ENCODE data around the gene SMU1.
"Not testable (repeated sequence)": the region's sequence is repeated elsewhere in the genome, so short reads cannot be mapped to it uniquely, and the experiment has no call there.

The SMU1 gene

DNA sequence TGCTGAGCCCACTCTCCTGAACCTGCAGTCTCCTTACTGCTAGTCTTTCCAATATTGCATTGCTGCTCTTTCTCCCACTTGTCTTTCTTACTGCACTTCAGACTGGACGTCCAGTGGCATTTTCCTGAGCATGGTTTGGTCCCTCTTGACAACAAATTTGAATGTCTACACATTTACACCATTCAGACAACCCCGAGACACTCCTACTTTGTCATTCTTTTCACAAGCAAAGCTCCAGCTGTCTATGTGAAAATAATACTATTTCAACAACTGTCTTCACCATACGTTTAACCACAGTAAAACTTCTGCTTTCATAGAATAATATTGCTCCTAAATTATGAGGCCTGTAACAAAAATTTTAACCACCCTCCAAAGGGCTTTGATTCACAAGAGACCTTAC lies 64.6 kb downstream of the SMU1 start:
- DNase-seq: no peak

DNA sequence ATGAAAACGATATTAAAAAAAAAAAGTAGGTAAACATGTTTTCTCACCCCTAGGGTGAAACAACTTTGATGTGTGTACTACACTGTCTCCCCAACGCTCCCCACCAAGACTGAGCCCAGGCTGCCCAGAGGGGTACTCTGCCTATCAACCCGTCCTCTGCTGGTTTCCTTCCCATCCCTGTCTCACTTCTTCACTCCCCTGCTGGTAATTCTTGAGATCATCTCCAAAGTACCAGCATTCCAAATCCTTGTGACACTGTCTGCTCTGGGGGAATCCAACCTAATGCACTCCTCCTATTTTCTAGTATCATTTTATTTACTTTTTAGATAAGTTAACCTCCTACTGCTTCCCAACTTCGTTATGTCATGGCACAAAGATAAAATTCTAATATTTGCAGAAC lies 68.7 kb downstream of the SMU1 start:
- DNase-seq: no peak

DNA sequence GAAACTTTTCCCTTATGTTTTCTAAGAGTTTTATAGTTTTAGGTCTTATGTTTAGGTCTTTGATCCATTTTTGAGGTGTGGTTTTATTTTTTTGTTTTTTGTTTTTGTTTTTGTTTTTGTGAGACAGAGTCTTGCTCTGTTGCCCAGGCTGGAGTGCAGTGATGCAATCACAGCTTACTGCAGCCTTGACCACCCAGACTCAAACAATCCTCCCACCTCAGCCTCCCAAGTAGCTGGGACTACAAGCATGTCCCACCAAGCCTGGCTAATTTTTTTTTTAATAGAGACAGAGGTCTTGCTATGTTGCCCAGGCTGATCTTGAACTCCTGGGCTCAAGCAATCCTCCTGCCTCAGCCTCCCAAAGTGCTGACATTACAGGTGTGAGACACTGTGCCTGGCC lies 71.1 kb downstream of the SMU1 start:
- DNase-seq: not testable (repeated sequence)

DNA sequence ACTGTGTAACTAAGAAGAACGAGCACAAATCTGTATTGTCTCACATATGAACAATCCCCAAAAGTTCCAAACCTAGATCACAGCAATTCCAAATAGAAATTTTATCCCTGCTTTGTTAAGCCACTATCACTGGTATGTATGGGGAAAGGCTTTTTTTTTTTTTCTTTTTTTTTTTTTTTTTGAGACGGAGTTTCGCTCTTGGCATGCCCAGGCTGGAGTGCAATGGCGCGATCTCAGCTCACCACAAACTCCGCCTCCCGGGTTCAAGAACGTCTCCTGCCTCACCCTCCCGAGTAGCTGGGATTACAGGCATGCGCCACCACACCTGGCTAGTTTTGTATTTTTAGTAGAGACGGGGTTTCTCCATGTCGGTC lies 75.8 kb downstream of the SMU1 start:
- DNase-seq: not testable (repeated sequence)

DNA sequence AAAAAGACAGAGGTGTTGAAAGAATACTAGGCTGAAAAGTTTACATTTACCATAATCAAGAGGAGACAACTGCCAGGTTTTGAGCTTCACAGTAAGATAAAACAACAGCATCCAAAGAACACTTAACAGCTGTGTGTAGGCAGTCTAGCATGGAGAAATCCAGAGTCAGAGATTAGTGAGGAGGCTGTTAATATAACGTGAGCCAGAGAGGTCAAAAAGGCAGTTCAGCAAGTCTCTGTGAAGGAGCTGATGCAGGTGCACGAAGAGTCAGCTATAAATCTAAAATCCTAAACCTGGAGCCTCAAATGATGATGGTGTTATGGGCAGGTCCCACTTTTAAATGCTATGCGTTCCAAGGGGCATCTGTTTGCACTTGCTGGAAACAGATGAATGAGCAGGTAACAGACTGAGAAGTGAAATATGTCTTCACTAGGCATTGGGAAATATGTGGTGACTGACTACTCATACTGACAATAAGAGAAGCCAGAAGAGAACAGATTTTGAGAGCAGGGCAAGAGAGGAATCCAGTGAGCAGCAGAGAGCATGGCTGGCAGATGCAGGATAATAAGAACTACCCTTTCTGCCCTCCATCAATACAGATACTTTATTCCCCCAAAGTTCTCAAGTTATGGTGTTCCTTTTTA lies 83.8 kb downstream of the SMU1 start:
- no peak for DNase-seq

DNA sequence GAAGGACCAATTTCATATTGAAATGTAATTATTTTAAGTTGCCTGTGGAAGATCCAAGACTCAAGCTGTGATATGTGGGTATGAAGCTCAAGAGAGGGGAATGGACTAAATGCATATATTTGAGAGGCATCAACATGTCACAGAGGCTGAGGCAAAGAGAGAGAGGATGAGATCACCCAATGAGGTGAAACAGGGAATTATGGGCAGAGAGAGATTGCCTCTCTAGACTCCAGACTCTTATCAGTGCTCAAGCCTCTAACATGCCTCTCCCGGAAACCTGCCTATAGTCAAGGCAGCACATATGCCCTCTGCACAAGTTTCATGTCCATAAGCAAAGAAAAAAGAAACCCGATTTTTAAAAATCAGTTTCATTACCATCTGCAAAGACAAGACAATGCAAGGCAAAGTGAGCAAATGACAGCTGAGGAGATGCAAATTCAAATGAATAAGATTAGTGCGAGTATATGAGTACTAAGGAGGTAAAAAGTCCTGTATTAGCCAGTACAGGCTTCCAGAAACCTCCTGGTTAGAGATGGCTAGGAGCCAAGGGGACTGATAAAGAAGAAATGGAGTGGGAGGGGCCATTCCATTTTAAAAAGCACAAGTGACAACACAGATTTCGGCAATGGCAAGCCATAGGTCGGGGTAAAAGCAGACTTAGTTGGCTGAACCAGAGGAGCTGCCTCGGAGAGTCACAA lies 84.4 kb downstream of the SMU1 start:
- no peak for DNase-seq
